ENCODE data around the gene FAM117A.
A peak's percentile ranks its signal among the peaks of the same experiment; 100 is the strongest.
"Not testable (repeated sequence)": the region's sequence is repeated elsewhere in the genome, so short reads cannot be mapped to it uniquely, and the experiment has no call there.

The FAM117A gene

GRCh38 chr17:49677933-49678847 is 85.7 kb downstream of the FAM117A start, which contains the start of gene SPOP:
SPOP (minus strand) TSS chr17:49678097; CDS start chr17:49622810, 55,287 bp downstream.
- DNase-seq (ENCODE audit: low spot score): peak; percentile 99

GRCh38 chr17:49677134-49677932 is 86.6 kb downstream of the FAM117A start:
- peak; percentile 96 for DNase-seq (ENCODE audit: low spot score)

- DNase-seq (ENCODE audit: low spot score): peak; percentile 72
These were observed 87.6 kb downstream of the FAM117A start for GRCh38 chr17:49676276-49676868.

GRCh38 chr17:49674507-49674906 is 89.4 kb downstream of the FAM117A start:
- no peak for DNase-seq (ENCODE audit: low spot score)

GRCh38 chr17:49673679-49674078 is 90.3 kb downstream of the FAM117A start:
- DNase-seq (ENCODE audit: low spot score): not testable (repeated sequence)

GRCh38 chr17:49670641-49671040 is 93.3 kb downstream of the FAM117A start:
- DNase-seq (ENCODE audit: low spot score): no peak

GRCh38 chr17:49670002-49670401 is 93.9 kb downstream of the FAM117A start:
- no peak for DNase-seq (ENCODE audit: low spot score)

- no peak for DNase-seq (ENCODE audit: low spot score)
These were observed 96.1 kb downstream of the FAM117A start for GRCh38 chr17:49667854-49668253.

- DNase-seq (ENCODE audit: low spot score): no peak
These were observed 99.2 kb downstream of the FAM117A start for GRCh38 chr17:49664706-49665211.

All from activated CD4-positive, alpha-beta T cell treated with anti-CD3 and anti-CD28 coated beads, Interleukin-2, Interleukin-4, amounts not matched to agents 100 ng/mL and 50 ng/mL, durations not matched to agents 16 hours and 8 hours (primary cell).